CD14-positive monocyte (primary cell): Measurements from ENCODE around the gene HAO2. TPM values are rescaled to one million over a fixed set of nuclear protein-coding genes. Genes with fewer than 3 reads are reported as not detected.

Experiments
- DNase-seq, 3 donors: peaks; one replicate each; pipeline ENCODE4 v3.0.0-alpha.2; 2011 to 2022
- H2AFZ ChIP-seq: 2 replicates; pipeline ENCODE4 v1.6.0; 2012; ENCODE audit warnings: mild to moderate bottlenecking, low read depth, low read length, inconsistent platforms; ENCODE audit not compliant: insufficient read depth, poor library complexity, severe bottlenecking
- H3K27ac ChIP-seq, 2 donors: 1 replicate in 1 of 2; 2 replicates in 1 of 2; pipeline ENCODE4 v1.5.1; 2012 to 2013; ENCODE audit warnings: low read length in 2 of 2, control low read depth in 1 of 2, inconsistent platforms in 1 of 2, low read depth in 1 of 2, mild to moderate bottlenecking in 1 of 2
- H3K27me3 ChIP-seq, 2 donors: one replicate each; pipeline versions ENCODE4 v1.6.0 to v1.6.1; 2011 to 2013; ENCODE audit warnings: low read length in 2 of 2; ENCODE audit not compliant: control insufficient read depth in 2 of 2, insufficient read depth in 2 of 2
- H3K36me3 ChIP-seq, 2 donors: replicated peaks in 1 of 2; 1 replicate in 1 of 2; 2 replicates in 1 of 2; pipeline versions ENCODE4 v1.5.1 to v1.6.1; 2012 to 2013; ENCODE audit warnings: low read length in 2 of 2, control low read depth in 1 of 2, inconsistent platforms in 1 of 2, mild to moderate bottlenecking in 1 of 2; ENCODE audit not compliant: insufficient read depth in 2 of 2, control insufficient read depth in 1 of 2
- H3K4me1 ChIP-seq, 2 donors: 1 replicate in 1 of 2; 2 replicates in 1 of 2; pipeline versions ENCODE4 v1.5.1 to v1.6.1; 2012 to 2013; ENCODE audit warnings: low read length in 2 of 2, control low read depth in 1 of 2, inconsistent platforms in 1 of 2, mild to moderate bottlenecking in 1 of 2, moderate library complexity in 1 of 2; ENCODE audit not compliant: insufficient read depth in 2 of 2, control insufficient read depth in 1 of 2
- H3K4me2 ChIP-seq: replicated peaks from 2 replicates; pipeline ENCODE3; 2012; ENCODE audit warnings: low read length, moderate library complexity, mild to moderate bottlenecking; ENCODE audit not compliant: poor library complexity, severe bottlenecking; ENCODE audit errors: extremely low read depth
- H3K4me3 ChIP-seq, 3 experiments: fragments of 200-600 bp in 1 of 3; sonication (generic) in 1 of 3; replicated peaks in 1 of 3; 1 replicate in 2 of 3; 2 replicates in 1 of 3; pipeline ENCODE4 v1.5.1; 2011 to 2013; ENCODE audit warnings: low read length in 3 of 3, mild to moderate bottlenecking in 3 of 3, control low read depth in 2 of 3, low read depth in 2 of 3, inconsistent platforms in 1 of 3, moderate library complexity in 1 of 3
- H3K79me2 ChIP-seq: 2 replicates; pipeline ENCODE4 v1.6.0; 2012; ENCODE audit warnings: mild to moderate bottlenecking, control low read depth, inconsistent platforms, low read length, moderate library complexity; ENCODE audit not compliant: insufficient read depth
- H3K9ac ChIP-seq: 2 replicates; pipeline ENCODE4 v1.6.0; 2017; ENCODE audit warnings: low read length, mild to moderate bottlenecking; ENCODE audit not compliant: insufficient read depth, poor library complexity, severe bottlenecking
- H3K9me3 ChIP-seq, 2 donors: replicated peaks in 1 of 2; 1 replicate in 1 of 2; 2 replicates in 1 of 2; pipeline versions ENCODE4 v1.5.1 to v1.6.1; 2012 to 2013; ENCODE audit warnings: low read length in 2 of 2, control low read depth in 1 of 2; ENCODE audit not compliant: control insufficient read depth in 1 of 2, insufficient read depth in 1 of 2
- H4K20me1 ChIP-seq: 2 replicates; pipeline ENCODE4 v1.6.0; 2012; ENCODE audit warnings: mild to moderate bottlenecking, low read length, control low read depth, moderate library complexity; ENCODE audit not compliant: insufficient read depth
- H3K27ac Mint-ChIP-seq, 7 donors: one replicate each; pipeline ENCODE4 v1.8.0; 2020; ENCODE audit warnings: mild to moderate bottlenecking in 7 of 7, mixed read lengths in 7 of 7, moderate library complexity in 6 of 7, inconsistent platforms in 2 of 7
- H3K27me3 Mint-ChIP-seq, 3 donors: one replicate each; pipeline ENCODE4 v1.8.0; 2021 to 2022; ENCODE audit warnings: low read depth in 3 of 3, mild to moderate bottlenecking in 3 of 3, mixed read lengths in 3 of 3, moderate library complexity in 3 of 3, inconsistent platforms in 1 of 3
- H3K36me3 Mint-ChIP-seq, 2 donors: one replicate each; pipeline ENCODE4 v1.8.0; 2020; ENCODE audit warnings: mixed read lengths in 2 of 2, inconsistent platforms in 1 of 2, mild to moderate bottlenecking in 1 of 2
- H3K4me1 Mint-ChIP-seq: one replicate; pipeline ENCODE4 v1.8.0; 2020; ENCODE audit warnings: mild to moderate bottlenecking, mixed read lengths
- H3K4me3 Mint-ChIP-seq, 2 donors: one replicate each; pipeline ENCODE4 v1.8.0; 2020; ENCODE audit warnings: mild to moderate bottlenecking in 2 of 2, mixed read lengths in 2 of 2, moderate library complexity in 1 of 2
- H3K9me3 Mint-ChIP-seq, 7 donors: one replicate each; pipeline ENCODE4 v1.8.0; 2020 to 2022; ENCODE audit warnings: mixed read lengths in 7 of 7, mild to moderate bottlenecking in 6 of 7, moderate library complexity in 6 of 7, inconsistent platforms in 2 of 7
- CTCF ChIP-seq: fragments of 200-600 bp; IDR thresholded peaks from one replicate; pipeline ENCODE4 v1.8.0; 2022; ENCODE audit warnings: antibody characterized with exemption, mild to moderate bottlenecking
- WGBS: methylation state at CpG from one replicate; pipeline ENCODE4 v1.1.5; 2013; ENCODE audit warnings: missing lambda C conversion rate; ENCODE audit not compliant: insufficient coverage; 5-methylcytosine and 5-hydroxymethylcytosine counted together
- intact Hi-C, 2 donors: fragments of 100-400 bp; cut with micrococcal nuclease; formaldehyde crosslinking; loops; one replicate each; pipeline versions ENCODE4 v1.15.0 to v1.15.1; 2023
- polyA plus RNA-seq, 3 donors: library from polyadenylated mRNA; depleted of rRNA in 1 of 3; unstranded in 2 of 3; stranded (reverse) in 1 of 3; fragments of 300-500 nt in 2 of 3; fragments of >200 nt in 1 of 3; fragmentation: Illumina TruSeq in 2 of 3; gene quantifications; 1 replicate in 2 of 3; 2 replicates in 1 of 3; pipeline ENCODE4 v1.2.3, GENCODE V29; 2012 to 2021

The HAO2 gene
- polyA plus RNA-seq, 3 donors, result not detected

GRCh38 chr1:119430486-119430885 lies 61.9 kb downstream of the HAO2 start:
- no peaks in the 10 kb centered on the region for H3K36me3 Mint-ChIP-seq
- H3K27ac Mint-ChIP-seq, result no peak overlapping the region
- H3K4me3 Mint-ChIP-seq, result no peak overlapping the region

GRCh38 chr1:119431836-119432235 lies 63.3 kb downstream of the HAO2 start:
- Mint-ChIP-seq H3K27me3 (peaks cover 0 to 5% (median 5%) of the 10 kb centered on the region in 3 donors), H3K9me3 (peaks cover 0 to 6% (median 2%) of the 10 kb centered on the region in 7 donors), H3K36me3 (no peaks in the 10 kb centered on the region), H3K4me3 (no peak overlapping the region), H3K27ac (no peak overlapping the region), H3K4me1 (no peaks in the 10 kb centered on the region)
- H4K20me1 ChIP-seq, result no peaks in the 10 kb centered on the region
- no peaks in the 10 kb centered on the region for H3K27me3 ChIP-seq
- no peaks in the 10 kb centered on the region for H3K9me3 ChIP-seq
- H3K4me2 ChIP-seq, result no peak overlapping the region
- no peak overlapping the region for H3K27ac ChIP-seq
- no peaks in the 10 kb centered on the region for H3K4me1 ChIP-seq
- H3K79me2 ChIP-seq, result no peaks in the 10 kb centered on the region
- WGBS, result 78% methylated on average over 3 of the region's 3 CpGs
- no peak for DNase-seq
- intact Hi-C loops, result no loop called here
- TF ChIP-seq CTCF, result no peak
- H2AFZ ChIP-seq, result no peak overlapping the region
- H3K36me3 ChIP-seq, result no peaks in the 10 kb centered on the region
- H3K4me3 ChIP-seq, result no peak overlapping the region
- no peak overlapping the region for H3K9ac ChIP-seq

More at GRCh38 chr1:119430486-119430885, 61.9 kb downstream of the HAO2 start:
- Histone ChIP-seq H3K27ac (no peak overlapping the region), H3K27me3 (no peaks in the 10 kb centered on the region), H3K9me3 (no peaks in the 10 kb centered on the region), H3K9ac (no peak overlapping the region), H2AFZ (no peak overlapping the region), H3K79me2 (no peaks in the 10 kb centered on the region), H3K4me2 (no peak overlapping the region), H3K4me3 (no peak overlapping the region), H3K4me1 (no peaks in the 10 kb centered on the region), H3K36me3 (no peaks in the 10 kb centered on the region), H4K20me1 (no peaks in the 10 kb centered on the region)
- peaks cover 0 to 6% (median 2%) of the 10 kb centered on the region in 7 donors for H3K9me3 Mint-ChIP-seq
- peaks cover 0 to 5% (median 5%) of the 10 kb centered on the region in 3 donors for H3K27me3 Mint-ChIP-seq
- no peaks in the 10 kb centered on the region for H3K4me1 Mint-ChIP-seq
- intact Hi-C loops, result no loop called here
- DNase-seq, result no peak
- WGBS, result no CpG with 5 or more reads among the region's 2 CpGs
- TF ChIP-seq CTCF, result no peak
